ENCODE measurements around the gene ATP6V1D. TPM values are rescaled to one million over a fixed set of nuclear protein-coding genes. Genes with fewer than 3 reads are reported as not detected.
"Not testable (repeated sequence)": the region's sequence is repeated elsewhere in the genome, so short reads cannot be mapped to it uniquely, and the experiment has no call there.

ATP6V1D gene
- total RNA-seq, 1 experiment from 2014 or later, result 38.5 TPM

GRCh38 chr14:67343601-67344230, 15.9 kb downstream of the ATP6V1D start:
- no peaks in the 10 kb centered on the region for H3K27me3 ChIP-seq (ENCODE audit: insufficient read depth, low read length)
- no peaks in the 10 kb centered on the region for H3K9me2 ChIP-seq (ENCODE audit: insufficient read depth)
- no peak overlapping the region for H3K27ac ChIP-seq (ENCODE audit: low read depth, low read length)
- CTCF ChIA-PET, result no interaction called here
- no peaks in the 10 kb centered on the region for H3K9me3 ChIP-seq (ENCODE audit: control insufficient read depth in 1 of 2, insufficient read depth in 1 of 2, low read depth in 1 of 2, low read length in 2 of 2)
- H3K4me2 ChIP-seq (ENCODE audit: low read length), result no peak overlapping the region
- ATAC-seq, result no peak
- intact Hi-C loops (cut with micrococcal nuclease), result no loop called here
- no peak overlapping the region for H3K4me3 ChIP-seq (replicated peaks in 1 of 2; ENCODE audit: low read depth in 1 of 2, low read length in 2 of 2)
- no peak overlapping the region for H2AFZ ChIP-seq (ENCODE audit: low read depth, low read length, poor library complexity, severe bottlenecking)
- no peak overlapping the region for H3K9ac ChIP-seq (ENCODE audit: low read length)
- H3K4me1 ChIP-seq (ENCODE audit: control insufficient read depth in 1 of 2, insufficient read depth in 2 of 2, low read length in 2 of 2), result no peaks in the 10 kb centered on the region
- peaks cover 10 to 11% of the 10 kb centered on the region in 2 experiments; a peak in 1 of 4 replicates for H3K36me3 ChIP-seq (ENCODE audit: control insufficient read depth in 1 of 2, insufficient read depth in 2 of 2, low read length in 2 of 2)
- no TSS peak for BruUV-seq (replicated peaks)
- TF ChIP-seq CBX3 (IDR thresholded peaks at IDR 0.05; ENCODE audit: low read depth) (no peak), RAD21 (IDR thresholded peaks at IDR 0.05; ENCODE audit: low read depth) (no peak), YY1 (IDR thresholded peaks at IDR 0.05; ENCODE audit: extremely low read depth, insufficient replicate concordance, low read depth, low read length) (no peak), ATF3 (IDR thresholded peaks at IDR 0.05) (no peak)
- no peaks in the 10 kb centered on the region for H4K20me1 ChIP-seq (ENCODE audit: insufficient read depth)
- no peak for DNase-seq (ENCODE audit: low read depth, low spot score)
- POLR2A ChIA-PET, result no interaction called here
- no peaks in the 10 kb centered on the region for H3K79me2 ChIP-seq (ENCODE audit: insufficient read depth, low read length)
- RAD21 ChIA-PET (ENCODE audit: low non-redundant PET in 1 of 2, low total read pairs in 2 of 2, uncharacterized antibody in 2 of 2, unreplicated experiment in 2 of 2), result no interaction called here

GRCh38 chr14:67341231-67341630, 18.4 kb downstream of the ATP6V1D start:
- H3K4me3 ChIP-seq (replicated peaks in 1 of 2; ENCODE audit: low read depth in 1 of 2, low read length in 2 of 2); H4K20me1 ChIP-seq (ENCODE audit: insufficient read depth); H3K9me2 ChIP-seq (ENCODE audit: insufficient read depth); intact Hi-C loops (cut with micrococcal nuclease); CTCF ChIA-PET; POLR2A ChIA-PET; H3K4me1 ChIP-seq (ENCODE audit: control insufficient read depth in 1 of 2, insufficient read depth in 2 of 2, low read length in 2 of 2); DNase-seq (ENCODE audit: low read depth, low spot score); H3K9me3 ChIP-seq (ENCODE audit: control insufficient read depth in 1 of 2, insufficient read depth in 1 of 2, low read depth in 1 of 2, low read length in 2 of 2); H3K4me2 ChIP-seq (ENCODE audit: low read length); H3K27ac ChIP-seq (ENCODE audit: low read depth, low read length); H3K27me3 ChIP-seq (ENCODE audit: insufficient read depth, low read length); H2AFZ ChIP-seq (ENCODE audit: low read depth, low read length, poor library complexity, severe bottlenecking); RAD21 ChIA-PET (ENCODE audit: low non-redundant PET in 1 of 2, low total read pairs in 2 of 2, uncharacterized antibody in 2 of 2, unreplicated experiment in 2 of 2); H3K79me2 ChIP-seq (ENCODE audit: insufficient read depth, low read length); BruUV-seq (replicated peaks); H3K9ac ChIP-seq (ENCODE audit: low read length); ATAC-seq: not testable (repeated sequence)
- peaks cover 16 to 19% of the 10 kb centered on the region in 2 experiments; a peak in 3 of 4 replicates for H3K36me3 ChIP-seq (ENCODE audit: control insufficient read depth in 1 of 2, insufficient read depth in 2 of 2, low read length in 2 of 2)

Measured in HCT116 (cell line).